Hematopoietic multipotent progenitor cell treated with erythropoietin and hydrocortisone succinate and interleukin-3 and kit ligand, for 8 days (in vitro differentiated cells): ENCODE results near the gene KIF3A.

Experiments
- DNase-seq: peaks from one replicate; pipeline ENCODE4 v3.0.0-alpha.2; 2015

The KIF3A gene

DNA sequence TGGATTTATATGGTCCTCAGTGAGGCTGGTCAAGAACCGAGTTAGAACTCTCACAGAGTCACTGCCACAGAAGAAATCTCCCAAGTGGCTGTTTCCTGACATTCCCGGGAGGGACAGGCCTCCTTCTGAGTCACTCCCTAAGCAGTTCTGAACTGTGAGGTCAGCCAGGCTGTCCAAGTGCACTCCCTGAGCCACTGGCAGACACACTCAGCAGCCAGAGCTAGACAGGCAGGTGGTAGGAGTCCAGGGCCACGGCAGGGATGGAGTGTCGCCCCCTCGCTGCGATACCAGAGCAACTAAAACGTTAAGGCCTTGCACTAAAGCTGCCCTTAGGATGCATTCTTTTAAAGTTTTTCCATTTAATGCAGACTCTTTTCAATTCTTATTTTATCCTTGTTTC lies 60.2 kb downstream of the KIF3A start:
- DNase-seq = no peak

DNA sequence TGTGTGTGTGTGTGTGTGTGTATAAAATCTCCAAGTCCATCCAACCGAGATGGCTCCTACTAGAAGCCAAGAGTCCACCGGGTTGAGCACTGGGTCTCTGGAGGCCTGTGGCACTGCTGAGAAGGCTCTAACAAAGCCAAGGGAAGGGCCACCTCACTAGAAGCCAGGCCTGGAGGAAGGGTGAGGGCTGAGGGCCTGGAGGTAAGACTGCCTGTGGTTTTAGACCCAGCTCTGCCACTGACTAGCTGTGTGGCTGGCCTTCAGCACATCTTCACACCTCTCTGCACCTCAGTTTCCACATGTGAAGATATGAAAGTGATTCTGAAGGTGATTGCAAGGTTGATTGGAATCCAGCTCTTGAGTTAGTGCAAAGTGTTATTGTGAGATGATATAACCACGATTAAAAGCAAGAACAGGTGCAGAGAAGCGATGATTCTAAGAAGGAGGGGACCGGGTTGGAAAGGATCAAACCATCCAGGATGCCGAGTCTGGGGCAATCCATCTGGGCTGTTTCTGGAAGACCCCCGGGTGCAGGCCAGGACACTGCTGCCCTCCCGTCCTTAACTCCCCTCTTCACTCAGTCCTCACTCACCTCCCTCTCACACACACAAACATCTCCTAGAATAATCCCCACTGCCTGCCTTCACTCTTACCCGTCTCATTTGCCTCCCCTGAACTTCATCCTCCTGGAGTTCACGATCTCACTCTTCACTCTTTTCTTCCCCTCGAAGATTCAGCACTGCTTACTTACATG lies 61.2 kb downstream of the KIF3A start:
- DNase-seq = no peak

DNA sequence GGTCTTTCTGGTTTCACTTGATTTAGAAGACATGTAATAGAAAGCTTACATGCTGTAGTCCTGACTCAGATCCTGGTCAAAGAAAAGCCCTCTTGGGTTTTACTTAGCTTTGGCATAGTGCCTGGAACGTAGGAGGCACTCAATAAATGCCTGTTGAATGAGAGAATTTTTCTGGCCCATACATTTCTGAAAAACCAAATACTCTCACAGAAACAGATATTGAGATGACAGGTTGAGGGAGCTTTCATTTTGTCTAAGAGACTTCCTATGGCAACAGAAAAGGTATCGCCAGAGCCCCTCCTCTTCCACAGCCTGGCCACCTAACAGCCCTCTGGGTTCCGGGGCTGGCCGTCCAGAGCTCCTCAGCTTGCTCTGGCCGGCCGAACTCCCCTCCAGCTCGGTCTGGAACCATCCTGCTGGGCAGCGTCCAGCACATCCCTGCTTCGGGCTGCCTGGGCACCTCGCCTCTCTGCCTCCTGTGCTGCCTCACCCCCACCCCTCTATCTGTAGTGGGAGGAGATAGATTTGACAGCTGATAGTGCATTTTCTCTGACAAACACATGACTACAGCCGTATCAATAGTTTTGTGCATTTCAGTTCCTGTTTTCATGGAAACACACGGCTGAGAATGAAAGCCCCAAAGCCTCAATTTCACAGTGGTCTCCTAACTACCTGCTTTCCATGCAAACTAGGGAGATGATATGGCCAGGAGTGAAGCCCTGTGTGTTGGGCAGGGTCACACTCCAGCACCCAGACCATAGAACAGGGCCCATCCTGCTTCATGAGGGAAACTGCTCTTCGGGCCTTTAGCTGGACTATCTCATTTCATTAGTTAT lies 62.5 kb downstream of the KIF3A start:
- DNase-seq = peak; percentile 32

DNA sequence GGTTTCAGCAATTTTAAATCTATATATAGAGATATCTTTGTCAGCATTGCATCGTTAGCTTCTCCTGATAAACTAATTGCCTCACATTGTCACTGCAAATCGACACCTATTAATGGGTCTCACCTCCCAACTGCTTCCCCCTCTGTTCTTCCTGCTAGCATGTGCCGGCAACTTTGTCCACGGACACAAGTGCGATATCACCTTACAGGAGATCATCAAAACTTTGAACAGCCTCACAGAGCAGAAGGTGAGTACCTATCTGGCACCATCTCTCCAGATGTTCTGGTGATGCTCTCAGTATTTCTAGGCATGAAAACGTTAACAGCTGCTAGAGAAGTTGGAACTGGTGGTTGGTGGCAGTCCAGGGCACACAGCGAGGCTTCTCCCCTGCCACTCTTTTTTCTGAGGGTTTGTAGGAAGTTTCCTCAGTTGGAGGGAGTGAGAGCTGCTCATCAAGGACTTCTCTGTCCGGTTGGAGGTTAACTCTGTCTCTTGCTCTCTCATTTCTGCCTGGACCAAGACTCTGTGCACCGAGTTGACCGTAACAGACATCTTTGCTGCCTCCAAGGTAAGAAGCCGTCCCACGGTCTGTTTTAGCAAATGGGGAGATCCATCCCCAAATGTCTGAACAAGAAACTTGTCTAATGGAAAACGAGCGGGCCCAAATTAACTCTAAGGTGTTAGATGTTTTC lies 63.3 kb downstream of the KIF3A start, which contains the start of gene IL4:
TSS of gene IL4 (plus strand) at position 51 of the 692 bp plus-strand sequence. CDS start at position 113, 62 bp downstream.
- DNase-seq = no peak

- peak; percentile 38 for DNase-seq
Observed at GRCh38 chr5:132673488-132673887, 63.9 kb downstream of the KIF3A start.

DNA sequence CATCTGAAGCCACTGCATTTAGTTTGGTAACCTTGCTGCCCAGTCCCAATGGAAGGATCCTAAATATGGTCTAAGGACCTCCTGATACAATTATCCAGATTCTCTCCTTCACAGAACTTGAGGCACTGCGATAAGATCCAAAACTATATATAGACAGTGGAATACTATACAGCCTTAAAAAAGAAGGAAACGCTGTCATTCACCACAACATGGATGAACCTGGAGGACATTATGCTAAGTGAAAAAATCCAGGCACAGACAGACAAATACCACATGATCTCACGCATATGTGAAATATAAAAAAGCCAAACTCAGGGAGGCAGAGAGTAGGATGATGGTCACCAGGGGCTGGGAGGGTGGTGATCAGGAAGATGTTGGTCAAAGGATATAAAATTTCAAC lies 66.3 kb downstream of the KIF3A start:
- no peak for DNase-seq

- no peak for DNase-seq
Observed at GRCh38 chr5:132669966-132670882, 67.1 kb downstream of the KIF3A start.

DNA sequence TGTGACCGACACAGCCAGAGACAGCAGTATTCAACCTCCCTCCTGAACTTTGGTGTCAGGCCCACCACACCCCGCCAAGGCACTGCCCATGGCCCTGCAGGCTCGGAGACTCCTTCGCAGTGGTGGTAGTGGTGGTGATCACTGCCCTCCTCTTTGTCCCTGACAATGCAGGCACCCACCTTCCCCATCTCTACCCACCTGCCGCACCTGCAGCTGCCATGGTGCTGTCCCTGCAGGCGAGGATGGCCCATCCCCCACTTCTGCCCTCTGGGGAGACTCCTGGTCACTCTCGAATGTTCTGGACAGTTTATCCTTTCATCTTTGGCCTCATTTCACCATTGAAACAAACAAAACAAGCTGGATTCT lies 67.9 kb downstream of the KIF3A start:
- no peak for DNase-seq

- DNase-seq = no peak
Observed at GRCh38 chr5:132668706-132669454, 68.5 kb downstream of the KIF3A start.

DNA sequence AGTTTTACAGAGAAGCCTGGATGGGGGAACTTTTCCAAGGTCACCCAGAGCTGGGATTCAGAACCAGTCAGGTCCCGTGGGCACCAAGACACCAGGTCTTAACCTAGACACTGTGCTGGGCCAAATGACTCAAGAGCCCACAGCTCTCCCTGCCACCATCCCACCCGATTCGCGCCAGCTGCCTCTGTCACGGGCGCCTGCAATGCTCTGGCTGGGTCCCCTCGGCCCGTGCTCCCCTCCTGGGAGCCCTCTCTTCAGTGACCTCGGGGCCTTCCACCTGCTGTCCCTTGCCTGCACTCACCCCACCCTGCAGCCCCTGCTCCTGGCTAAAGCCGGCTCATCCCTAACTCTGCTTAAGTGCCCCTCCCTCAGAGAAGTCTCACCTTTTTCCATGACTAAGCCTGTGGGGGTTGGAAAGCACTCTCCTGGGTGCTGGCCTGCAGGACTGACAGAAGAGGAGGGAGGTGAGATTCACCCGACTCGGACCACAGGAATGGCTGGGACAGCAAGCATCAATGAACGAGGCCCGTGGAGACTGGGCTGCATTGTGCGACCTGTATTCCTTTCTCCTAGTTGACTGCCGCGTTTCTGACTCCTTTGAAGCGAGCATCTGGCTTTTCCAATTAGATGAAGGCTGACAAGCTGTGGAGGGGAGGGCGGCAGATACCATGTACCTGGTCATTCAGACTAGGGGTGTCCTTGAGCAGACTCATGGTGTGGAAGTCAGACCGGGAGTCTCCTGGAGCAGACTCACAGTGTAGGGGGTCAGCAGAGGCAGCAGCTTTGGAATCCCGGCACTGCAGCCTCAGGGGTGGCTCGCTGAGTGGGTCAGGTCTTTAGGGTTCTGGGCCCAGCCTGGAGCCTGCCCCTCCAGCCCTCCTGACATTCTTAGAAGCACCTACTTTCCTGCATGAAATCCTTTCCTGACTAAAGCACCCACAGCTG lies 69.3 kb downstream of the KIF3A start:
- DNase-seq = no peak

- no peak for DNase-seq
Observed at GRCh38 chr5:132667309-132667708, 70.0 kb downstream of the KIF3A start.

- peak; percentile 51 for DNase-seq
Observed at GRCh38 chr5:132666310-132667123, 70.8 kb downstream of the KIF3A start.

DNA sequence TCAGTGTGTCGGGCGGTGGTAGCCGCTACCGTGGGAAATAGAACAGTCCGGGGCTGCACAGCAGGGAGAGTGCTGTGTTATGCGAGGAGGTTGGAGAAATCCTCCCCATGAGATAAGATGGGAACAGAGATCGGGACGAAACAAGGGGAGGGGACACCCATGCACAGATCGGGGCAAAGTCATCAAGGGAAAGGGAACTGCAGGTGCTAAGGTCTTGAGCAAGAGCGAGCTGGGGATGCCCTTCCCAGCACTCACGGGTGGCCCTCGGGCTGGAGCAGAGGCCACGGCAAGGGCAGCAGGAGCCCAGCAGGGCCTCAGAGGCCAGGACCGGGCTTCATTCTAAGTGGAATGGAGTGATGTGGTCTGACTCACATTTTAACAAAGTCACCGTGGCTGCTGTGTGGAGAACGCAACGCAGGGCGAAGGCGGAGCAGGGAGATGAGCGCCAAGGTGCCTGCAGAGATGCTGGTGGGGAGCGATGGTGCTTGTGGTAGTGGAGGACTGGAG lies 71.7 kb downstream of the KIF3A start:
- DNase-seq = no peak

- DNase-seq = no peak
Observed at GRCh38 chr5:132664696-132665209, 72.6 kb downstream of the KIF3A start.

- DNase-seq = peak; percentile 67
Observed at GRCh38 chr5:132663771-132664695, 73.3 kb downstream of the KIF3A start.

GRCh38 chr5:132662925-132663770 lies 74.2 kb downstream of the KIF3A start:
- peak; percentile 60 for DNase-seq

- DNase-seq = no peak
Observed at GRCh38 chr5:132662004-132662401, 75.3 kb downstream of the KIF3A start.
